GM18498 (cell line): Measurements from ENCODE around the gene PTRH1.

ENCODE experiments used
- ATAC-seq: cut with Tn5 transposase; IDR thresholded peaks from one replicate; pipeline ENCODE4 v1.9.1; 2021; ENCODE audit warnings: mild to moderate bottlenecking, moderate library complexity; ENCODE audit not compliant: unreplicated experiment

PTRH1 gene

DNA sequence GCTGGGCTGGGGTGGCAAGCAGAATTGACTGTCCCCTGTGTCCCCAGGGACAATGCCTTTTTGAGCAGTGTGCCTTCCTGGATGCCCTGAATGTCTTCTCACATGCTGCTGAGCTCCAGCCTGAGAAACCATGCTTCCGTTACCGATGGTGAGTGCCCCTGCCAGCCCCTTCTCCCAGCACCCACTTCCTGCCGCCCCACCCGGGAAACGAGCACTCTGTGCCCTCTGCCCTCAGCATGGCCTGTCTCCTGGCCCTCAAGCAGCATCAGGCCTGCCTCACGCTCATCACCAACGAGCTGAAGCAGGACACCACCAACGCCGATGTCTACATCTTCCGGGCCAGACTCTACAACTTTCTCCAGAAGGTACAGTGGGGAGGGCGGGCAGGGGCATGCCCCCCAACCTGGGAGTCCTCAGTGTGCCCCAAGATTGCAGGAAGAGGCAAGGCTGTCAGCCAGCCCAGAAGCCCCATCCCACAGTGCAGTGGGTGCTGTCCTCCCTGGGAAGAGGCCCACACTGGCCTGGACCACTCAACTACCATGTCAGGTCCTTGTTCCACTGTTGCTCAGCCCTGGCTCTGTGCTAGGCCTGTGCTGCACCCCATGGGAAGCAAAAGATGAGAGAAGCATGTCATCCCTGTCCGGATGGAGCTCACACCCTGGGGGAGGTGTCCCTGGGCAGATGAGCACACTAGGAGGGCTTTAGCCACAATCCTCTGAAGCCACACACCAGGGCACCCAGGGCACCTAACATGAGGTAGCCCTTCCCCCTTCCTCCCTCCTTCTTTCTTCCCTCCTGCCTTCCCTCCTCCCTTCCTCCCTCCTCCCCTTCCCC, 4.8 kb upstream of the PTRH1 start:
- no peak for ATAC-seq

DNA sequence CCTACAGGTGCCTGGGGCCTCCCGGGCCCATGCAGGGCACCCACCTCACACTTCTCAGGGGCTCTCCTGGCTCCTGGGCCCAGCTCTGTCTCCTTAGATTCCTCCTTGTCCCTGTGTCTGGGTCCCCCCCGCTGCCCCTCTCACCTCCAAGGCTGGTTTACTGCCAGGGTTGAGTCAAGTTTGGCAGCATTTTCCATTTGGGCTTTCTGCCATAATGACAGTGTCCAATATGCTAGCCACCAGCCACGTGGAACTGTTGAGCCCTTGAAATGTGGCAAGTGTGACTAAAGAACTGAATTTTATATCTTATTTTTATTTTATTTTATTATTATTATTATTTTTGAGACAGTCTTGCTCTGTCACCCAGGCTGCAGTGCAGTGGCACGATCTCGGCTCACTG, 2.3 kb upstream of the PTRH1 start:
- ATAC-seq = no peak

DNA sequence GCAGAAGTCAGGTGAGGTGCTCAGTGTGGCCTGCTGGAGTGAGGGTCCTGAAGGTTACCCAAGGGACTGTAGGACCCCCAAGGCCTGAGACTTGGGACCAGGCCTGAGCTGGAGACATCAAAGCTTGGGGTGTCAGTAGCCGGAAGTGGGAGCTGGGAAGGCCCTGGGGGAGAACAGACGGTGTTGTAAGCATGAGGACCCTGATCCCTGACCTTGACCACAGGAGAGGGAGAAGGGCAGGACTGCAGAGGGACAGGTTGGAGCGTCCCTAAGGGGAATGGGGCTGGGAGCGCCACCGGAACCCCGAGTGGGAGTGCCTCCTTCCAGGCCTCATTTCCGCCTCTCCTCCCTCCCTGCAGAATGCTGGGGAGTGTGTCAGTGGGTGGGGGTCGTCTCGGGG, 949 bp upstream of the PTRH1 start:
- no peak for ATAC-seq

DNA sequence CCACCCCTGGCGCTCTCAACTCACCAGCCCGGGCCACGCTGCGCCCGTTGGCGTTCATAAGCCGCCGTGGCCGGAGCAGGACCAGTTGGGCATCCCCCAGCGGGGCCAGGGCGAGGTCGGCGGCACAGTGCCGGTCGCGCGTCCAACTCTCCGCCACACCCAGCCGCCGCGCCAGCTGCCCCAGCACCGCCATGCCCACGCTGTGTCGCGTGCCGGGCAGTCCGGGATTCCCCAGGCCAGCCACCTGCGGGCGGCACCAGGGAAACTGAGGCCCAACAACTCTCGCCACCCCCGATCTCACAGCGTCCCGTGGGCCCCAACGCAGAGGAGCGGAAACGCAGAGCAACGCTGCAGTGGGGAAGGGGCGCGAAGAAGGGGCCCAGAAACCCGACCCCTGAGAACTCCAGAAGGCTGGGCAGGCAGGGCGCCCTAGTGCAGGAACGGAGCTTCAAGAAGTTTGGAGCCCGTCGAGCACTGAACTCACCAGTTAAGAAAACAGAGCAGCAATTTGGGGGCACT, 453 bp downstream of the PTRH1 start:
- peak; percentile 18 for ATAC-seq

DNA sequence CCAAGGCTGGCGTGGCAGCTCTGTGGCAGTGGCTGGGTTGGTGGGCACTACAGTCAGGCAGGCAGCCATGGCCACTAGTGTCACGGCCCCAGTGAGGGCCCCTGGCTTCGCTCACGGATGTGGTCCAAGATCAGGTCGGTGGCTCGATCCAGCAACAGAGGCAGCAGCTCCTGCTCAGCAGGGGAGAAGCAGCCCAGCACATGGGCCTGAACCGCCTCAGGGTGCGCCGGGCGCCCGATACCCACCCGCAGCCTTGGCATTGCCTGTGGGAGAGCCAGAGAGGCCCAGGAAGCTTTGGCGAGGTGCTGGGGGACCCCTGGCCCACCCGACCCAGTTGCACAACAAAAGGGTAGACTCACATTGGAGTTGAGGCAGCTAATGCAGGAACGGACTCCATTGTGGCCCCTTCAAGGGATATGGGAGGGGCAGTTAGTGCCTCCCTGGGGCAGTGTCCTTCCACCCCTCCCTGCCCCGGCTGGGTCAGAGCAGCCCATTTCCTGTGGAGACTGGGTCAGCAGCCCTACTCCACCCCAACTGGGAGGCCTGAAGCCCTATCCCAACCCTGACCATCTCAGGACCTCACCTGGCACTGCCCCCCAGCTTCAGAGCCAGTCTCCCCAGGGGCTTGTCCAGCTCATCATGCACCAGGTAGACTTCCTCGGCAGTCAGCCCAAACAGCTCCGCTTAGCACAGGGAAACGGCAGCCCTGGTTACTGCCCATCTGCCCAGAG, 1.3 kb downstream of the PTRH1 start:
- ATAC-seq = no peak

DNA sequence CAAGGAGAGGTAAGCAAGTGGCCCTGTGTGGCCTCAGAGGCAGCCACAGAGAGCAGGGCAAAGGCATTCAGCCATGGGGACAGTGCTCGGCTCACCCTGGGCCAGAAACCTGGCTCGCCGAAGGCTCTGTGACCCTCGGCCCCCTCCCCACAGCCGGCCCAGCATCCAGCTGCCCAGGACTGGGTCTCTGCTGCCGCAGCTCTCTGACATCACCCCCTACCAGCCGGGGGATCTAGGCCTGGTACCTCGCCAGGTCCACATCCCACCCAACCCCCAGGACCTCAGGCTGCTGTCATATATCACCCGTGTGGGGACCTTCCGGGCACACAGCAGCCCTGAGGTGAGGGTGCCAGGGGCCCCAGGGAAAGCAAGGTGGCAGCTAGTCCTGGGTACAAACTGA, 2.6 kb downstream of the PTRH1 start:
- no peak for ATAC-seq

DNA sequence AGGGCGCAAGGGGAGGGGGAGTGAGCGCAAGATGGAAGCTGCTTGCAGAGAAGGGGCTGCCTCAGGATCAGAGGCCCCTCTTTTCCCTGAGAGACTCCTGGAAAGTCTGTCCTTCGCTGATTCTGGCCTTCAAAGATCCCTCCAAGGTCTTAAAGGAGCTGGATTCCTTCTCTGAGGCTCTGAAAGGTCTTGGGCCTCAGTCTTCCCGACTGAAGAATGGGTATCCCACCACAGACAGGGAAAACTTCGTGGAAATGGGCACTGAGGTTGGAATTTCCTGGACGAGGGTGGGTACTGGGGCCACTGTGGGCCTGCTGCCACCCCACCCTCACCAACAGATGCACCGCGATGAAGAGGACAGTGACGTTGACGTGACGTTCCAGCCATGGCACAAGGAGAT, 3.1 kb downstream of the PTRH1 start:
- ATAC-seq = no peak

DNA sequence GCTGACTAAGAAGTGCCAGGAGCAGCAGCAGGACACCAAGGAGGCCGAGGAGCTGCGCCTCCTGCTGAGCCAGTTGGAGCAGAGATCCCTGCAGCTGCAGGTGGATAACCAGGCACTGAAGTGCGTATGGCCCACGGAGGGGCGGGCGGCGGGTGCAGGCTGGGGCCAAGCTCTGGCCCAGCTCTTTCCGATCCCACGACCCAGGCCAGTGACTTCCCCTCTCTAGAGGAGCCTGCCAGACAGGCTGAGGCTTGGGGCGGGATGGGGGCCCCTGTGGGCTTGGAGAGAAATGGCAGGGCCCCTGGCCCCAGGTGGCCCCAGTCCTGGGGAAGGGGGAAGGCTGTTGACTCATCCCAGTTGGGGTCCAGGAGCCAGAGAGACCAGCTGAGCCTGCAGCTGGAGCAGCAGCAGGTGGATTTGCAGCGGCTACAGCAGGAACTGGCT, 3.6 kb downstream of the PTRH1 start:
- no peak for ATAC-seq

DNA sequence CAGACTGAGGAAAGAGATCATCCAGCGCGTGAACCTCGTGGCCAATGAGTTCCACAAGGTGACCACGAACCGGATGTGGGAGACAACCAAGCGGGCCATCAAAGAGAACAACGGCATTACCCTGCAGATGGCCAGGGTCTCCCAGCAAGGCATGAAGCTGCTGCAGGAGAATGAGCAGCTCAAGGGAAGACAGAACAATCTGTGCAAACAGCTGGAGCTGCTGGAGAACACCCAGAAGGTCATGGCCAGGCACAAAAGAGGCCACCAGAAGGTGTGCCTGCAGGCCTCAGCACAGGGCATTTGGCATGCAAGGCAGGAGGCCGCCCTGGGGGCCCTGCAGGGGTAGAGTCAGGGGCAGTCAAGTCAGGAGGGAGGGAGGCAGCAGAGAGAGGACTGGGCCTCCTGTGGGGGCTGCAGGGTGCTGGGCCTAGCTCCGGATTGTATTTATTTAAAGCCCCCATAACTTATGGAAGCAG, 4.2 kb downstream of the PTRH1 start:
- ATAC-seq = no peak

DNA sequence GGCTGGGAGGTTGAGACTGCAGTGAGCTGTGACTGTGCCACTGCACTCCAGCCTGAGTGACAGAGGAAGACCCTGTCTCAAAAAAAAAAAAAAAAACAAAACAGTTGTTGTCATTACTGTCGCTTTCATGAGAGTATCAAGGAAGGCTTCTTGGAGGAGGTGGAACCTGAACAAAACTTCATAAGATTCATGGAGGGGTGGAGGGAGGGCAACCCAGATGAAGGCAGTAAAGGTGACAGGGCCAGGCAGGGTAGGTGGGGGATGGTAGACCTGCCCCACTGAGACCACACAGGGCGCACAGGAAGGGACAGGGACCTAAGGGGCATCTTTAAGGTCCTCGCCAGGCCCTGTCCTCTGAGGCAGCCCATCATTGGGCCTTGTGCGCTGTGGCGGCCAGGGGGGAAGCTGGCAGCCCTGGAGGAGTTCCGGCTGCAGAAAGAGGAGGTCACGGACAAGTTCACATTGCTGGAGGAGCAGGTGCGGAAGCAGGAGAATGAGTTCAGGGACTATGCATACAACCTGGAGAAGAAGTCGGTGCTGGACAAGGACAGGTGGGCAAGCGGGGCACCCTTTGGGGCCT, 5.2 kb downstream of the PTRH1 start:
- ATAC-seq = no peak

DNA sequence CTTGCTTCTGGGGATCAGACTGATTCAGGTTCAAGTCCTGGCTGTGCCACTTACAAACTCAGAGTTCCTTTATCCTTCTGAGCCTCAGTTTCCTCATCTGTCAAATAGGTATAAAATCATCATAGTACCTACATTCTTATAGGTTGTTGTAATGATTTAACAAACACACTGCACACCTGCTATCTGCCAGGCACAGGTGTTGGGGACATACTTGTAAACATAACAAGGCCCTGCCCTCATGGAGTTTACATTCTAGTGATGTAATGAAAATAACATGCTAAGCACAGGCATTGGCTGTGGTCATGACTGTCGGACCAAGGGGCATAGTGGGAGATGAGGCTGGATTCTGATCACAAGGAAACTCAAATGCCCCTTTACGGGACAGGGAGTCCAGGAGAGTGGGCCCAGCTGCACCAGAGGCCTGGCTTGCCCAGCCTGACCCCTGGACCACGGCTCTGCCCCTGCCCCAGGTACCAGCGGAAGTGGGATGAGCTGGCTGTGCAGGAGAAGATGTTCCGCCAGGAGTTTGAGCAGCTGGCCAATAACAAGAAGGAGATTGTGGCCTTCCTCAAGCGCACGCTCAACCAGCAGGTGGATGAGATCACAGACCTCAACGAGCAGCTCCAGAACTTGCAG, 6.4 kb downstream of the PTRH1 start:
- no peak for ATAC-seq

DNA sequence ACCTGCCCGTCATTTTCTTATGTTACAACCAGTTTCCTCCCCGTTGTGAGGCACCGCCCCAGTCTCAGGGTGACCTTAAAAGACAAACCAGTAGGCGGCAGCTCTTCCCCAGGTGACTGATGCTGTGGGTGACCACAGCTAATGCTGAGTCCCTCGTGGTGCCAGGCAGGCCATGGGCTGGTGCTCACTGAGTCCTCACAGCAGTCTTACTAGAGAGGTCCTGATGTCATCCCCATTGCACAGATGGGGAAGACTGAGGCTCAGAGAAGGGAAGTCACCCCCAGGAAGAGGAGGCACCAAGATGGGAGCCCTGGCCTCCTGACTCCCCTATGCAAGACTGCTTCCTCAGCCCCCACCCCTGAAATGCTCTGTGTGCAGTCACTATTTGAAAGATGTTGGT, 7.7 kb downstream of the PTRH1 start:
- ATAC-seq = no peak

DNA sequence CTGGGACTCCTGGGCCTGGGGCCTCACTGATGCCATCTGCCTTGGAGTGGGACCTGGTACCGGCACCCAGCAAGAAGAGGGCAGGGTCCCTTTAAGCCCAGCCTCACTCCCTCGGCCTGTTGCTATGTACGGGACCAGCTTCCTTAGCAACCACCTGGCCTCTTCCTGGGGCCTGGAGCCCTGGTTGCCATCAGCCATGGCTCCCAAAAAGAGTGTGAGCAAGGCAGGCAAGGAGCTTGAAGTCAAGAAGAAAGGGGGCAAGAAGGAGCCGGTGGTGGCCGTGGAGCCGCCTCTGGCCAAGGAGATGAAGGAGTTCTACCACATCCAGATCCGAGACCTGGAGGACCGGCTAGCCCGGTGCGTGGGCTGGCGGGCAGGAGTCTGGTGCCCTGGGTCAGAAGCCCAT, 8.6 kb downstream of the PTRH1 start, which contains the start of gene CFAP157:
TSS of gene CFAP157 (plus strand) at position 153 of the 406 bp plus-strand sequence. CDS start at position 197, 44 bp downstream.
- no peak for ATAC-seq

DNA sequence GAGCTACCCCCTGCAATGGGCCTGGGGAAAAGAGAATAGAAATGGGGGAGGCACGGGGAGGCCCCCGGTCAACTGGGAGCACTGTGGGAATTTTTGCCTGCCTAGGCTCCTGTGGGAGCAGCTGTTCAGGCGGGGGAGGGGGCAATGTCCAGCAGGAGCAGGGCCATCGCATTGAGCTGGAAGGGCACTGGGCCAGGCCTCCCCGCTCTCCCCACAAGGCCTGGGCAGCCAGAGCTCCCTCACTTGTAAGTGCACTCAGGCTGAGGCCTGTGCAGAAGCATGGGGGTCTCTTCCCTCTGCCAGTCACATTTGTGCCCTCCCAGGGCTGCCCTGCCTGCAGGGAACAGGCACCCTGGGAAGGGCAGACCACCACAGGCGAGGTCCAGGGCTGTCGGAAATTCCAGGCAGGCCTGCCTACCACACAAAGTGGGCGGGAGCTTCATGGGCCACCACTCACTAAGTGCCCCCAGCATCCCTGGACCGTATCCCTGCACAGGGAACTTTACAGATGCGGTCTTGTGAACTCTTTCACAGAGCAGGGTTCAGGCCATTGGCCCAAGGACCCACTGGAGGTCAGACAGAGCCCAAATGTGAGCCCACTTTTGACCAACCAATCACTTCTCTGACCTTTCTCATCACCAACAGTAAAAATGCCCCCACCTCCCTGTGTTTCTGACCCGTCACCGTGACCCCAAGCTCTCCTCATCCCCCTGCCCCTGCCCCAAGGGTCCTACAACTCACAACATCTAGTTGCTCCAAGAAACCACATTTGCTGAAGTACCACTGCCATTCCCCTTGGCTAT, 9.7 kb downstream of the PTRH1 start:
- ATAC-seq = no peak

DNA sequence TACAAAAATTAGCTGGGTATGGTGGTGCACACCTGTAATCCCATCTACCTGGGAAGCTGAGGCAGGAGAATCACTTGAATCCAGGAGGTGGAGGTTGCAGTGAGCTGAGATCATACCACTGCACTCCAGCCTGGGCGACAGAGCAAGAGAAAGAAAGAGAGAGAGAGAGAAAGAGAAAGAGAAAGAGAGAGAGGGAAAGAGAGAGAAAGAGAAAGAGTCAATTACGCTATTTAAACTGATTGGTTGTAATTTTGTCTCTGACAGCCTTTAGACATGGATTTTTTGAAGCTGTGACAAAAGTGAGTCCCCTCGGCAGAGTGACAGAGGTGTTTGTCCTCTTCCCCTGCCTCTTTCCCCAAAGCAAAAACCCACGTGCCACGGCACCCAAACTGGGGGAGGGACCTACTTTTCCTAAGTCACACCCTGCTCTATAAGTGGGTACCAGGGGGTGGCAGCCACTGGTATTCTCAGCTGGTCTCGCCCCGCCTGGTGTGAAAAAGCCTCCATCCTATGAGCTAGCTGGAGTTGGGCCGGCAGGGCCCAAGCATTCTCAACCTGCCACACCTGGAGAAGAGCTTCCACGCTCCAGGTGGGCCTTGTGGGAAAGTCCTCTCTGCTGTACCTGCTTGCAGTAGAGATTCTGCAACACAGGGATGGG, 12.0 kb downstream of the PTRH1 start:
- no peak for ATAC-seq

DNA sequence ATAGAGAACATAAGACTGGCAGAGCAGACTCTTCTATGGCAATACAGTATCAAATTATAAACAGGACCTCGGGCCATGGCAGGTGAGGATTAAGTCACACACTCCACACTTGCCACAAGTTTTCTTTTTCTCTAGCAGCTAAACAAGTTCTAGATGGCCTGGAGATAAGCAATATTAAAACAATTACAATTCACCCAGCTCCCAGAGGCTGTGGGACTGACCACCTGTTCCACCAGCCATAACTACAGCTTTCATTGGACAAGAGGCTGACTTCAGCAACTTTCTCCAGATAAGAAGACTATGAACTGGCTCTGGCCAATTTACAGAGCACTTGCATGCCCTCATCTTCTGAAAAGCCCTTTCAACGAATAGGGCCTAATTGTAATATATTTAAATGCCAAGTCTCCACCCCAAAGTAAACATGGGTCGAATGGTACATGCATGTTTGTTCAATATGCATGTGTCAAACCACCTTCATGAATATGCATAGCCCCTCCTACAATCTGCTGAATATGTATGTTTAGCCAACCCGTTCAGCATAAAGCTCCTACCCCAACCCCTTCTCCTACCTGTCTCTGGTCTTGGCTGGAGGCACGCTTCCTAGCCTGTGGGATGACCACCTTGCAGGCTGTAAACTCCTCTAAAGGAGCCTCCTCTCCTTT, 14.7 kb downstream of the PTRH1 start:
- ATAC-seq = no peak

DNA sequence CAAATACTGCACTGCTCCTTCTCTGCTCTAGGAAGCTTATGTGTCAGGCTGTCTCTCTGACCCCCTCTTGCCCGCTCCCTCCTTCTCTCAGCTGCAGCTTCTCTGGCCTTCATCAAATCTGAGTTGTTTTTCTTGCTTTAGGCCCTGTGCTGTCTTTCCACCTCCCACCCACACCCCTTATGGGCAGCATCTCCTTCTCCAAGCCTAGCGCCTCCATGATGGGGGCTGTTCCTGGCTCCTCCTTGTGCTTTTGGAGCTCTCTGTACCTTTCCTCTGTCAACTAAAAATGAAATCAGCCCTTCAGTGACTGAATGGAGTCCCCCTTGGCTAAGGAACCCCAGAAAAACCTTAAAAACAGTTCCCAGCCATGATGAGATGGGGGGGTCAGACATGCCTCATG, 15.3 kb downstream of the PTRH1 start:
- no peak for ATAC-seq

DNA sequence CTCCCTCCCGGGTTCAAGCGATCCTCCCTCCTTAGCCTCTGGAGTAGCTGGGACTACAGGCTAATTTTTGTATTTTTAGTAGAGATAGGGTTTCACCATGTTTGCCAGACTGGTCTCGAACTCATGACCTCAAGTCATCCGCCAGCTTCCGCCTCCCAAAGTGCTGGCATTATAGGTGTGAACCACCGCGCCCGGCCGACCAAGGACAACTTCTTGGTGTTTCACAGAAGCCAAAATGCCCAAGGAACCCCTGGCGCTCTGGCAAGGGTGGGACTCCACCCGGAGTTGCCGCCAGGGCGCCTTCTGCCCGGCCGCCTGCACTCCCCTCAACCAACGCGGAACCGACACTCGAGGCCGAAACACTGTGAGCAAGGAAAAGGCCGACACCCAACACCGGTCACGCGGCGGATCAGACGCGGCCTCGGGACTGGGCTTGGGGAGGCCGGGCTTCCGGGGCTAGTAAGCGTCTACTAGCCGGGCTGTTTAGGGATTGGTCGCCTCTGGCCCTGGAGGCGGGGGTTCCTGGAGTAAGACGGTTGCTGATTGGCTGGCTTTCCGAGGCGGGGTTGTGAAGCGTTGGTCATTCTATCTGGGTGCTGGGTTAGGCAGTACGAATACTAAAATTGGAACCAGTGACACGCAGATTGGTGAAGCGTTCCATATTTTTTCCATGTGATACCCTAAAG, 16.3 kb downstream of the PTRH1 start:
- peak; percentile 95 for ATAC-seq

DNA sequence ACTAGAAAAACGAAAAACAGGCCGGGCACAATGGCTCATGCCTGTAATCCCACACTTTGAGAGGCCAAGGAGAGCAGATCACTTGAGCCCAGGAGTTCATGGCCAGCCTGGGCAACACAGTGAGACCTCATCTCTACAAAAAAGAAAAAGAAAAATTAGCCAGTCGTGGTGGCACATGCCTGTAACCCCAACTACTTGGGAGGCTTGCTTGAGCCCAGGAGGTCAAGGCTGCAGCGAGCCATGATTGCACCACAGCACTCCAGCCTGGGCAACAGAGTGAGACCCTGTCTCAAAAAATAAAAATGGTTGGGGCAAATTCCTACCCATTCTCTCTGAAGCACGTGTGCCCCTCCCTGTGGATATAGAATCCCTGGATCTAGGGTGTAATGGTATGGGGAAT, 17.1 kb downstream of the PTRH1 start:
- ATAC-seq = no peak
